Stimulated activated CD8-positive, alpha-beta memory T cell treated with anti-CD3 and anti-CD28 coated beads, Interleukin-4, amount 100 ng/mL, for 48 hours (primary cell): ENCODE data around the gene PXDN.

ENCODE experiments used
- DNase-seq: peaks from one replicate; pipeline ENCODE4 v3.0.0-alpha.2; 2020

The PXDN gene

GRCh38 chr2:1642993-1643619 lies 101.2 kb downstream of the PXDN start:
- no peak for DNase-seq

GRCh38 chr2:1642066-1642861 lies 102.1 kb downstream of the PXDN start:
- no peak for DNase-seq

- DNase-seq = no peak
Observed at GRCh38 chr2:1641523-1641922, 102.8 kb downstream of the PXDN start.

- no peak for DNase-seq
Observed at GRCh38 chr2:1640301-1641135, 103.8 kb downstream of the PXDN start.

GRCh38 chr2:1639086-1639858 lies 105.0 kb downstream of the PXDN start:
- DNase-seq = no peak

- DNase-seq = no peak
Observed at GRCh38 chr2:1638281-1638860, 105.9 kb downstream of the PXDN start.

- no peak for DNase-seq
Observed at GRCh38 chr2:1636791-1637415, 107.4 kb downstream of the PXDN start.

- no peak for DNase-seq
Observed at GRCh38 chr2:1635823-1636222, 108.5 kb downstream of the PXDN start.

GRCh38 chr2:1634681-1635341 lies 109.5 kb downstream of the PXDN start:
- no peak for DNase-seq

GRCh38 chr2:1633936-1634587 lies 110.3 kb downstream of the PXDN start:
- no peak for DNase-seq

GRCh38 chr2:1633092-1633671 lies 111.1 kb downstream of the PXDN start:
- no peak for DNase-seq

- no peak for DNase-seq
Observed at GRCh38 chr2:1632510-1632909, 111.8 kb downstream of the PXDN start.

GRCh38 chr2:1632002-1632348 lies 112.3 kb downstream of the PXDN start:
- no peak for DNase-seq

GRCh38 chr2:1631292-1632001 lies 112.9 kb downstream of the PXDN start:
- DNase-seq = no peak

- no peak for DNase-seq
Observed at GRCh38 chr2:1628893-1629292, 115.4 kb downstream of the PXDN start.

GRCh38 chr2:1627628-1628381 lies 116.5 kb downstream of the PXDN start:
- DNase-seq = no peak

- DNase-seq = no peak
Observed at GRCh38 chr2:1626271-1626681, 118.0 kb downstream of the PXDN start.

GRCh38 chr2:1625281-1626001 lies 118.9 kb downstream of the PXDN start:
- DNase-seq = no peak
